Measurements from ENCODE around the gene CROCC2.

The CROCC2 gene

GRCh38 chr2:240956171-240956934 lies 50.2 kb downstream of the CROCC2 start:
- no peak for DNase-seq (ENCODE audit: low read depth, low spot score)
- CTCF ChIA-PET, result no interaction called here
- TF ChIP-seq, protein P1, sequence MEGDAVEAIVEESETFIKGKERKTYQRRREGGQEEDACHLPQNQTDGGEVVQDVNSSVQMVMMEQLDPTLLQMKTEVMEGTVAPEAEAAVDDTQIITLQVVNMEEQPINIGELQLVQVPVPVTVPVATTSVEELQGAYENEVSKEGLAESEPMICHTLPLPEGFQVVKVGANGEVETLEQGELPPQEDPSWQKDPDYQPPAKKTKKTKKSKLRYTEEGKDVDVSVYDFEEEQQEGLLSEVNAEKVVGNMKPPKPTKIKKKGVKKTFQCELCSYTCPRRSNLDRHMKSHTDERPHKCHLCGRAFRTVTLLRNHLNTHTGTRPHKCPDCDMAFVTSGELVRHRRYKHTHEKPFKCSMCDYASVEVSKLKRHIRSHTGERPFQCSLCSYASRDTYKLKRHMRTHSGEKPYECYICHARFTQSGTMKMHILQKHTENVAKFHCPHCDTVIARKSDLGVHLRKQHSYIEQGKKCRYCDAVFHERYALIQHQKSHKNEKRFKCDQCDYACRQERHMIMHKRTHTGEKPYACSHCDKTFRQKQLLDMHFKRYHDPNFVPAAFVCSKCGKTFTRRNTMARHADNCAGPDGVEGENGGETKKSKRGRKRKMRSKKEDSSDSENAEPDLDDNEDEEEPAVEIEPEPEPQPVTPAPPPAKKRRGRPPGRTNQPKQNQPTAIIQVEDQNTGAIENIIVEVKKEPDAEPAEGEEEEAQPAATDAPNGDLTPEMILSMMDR (IDR thresholded peaks at IDR 0.05; ENCODE audit: insufficient read depth, low read length, missing control alignments), result no peak
- H3K4me3 ChIP-seq (ENCODE audit: low read depth, low read length), result no peak overlapping the region
- POLR2A ChIA-PET, result no interaction called here

- H3K4me3 ChIP-seq (ENCODE audit: low read depth, low read length), result no peak overlapping the region
- ChIA-PET CTCF (no interaction called here), POLR2A (no interaction called here)
- TF ChIP-seq, protein P1 (IDR thresholded peaks at IDR 0.05; ENCODE audit: insufficient read depth, low read length, missing control alignments), result no peak
- no peak for DNase-seq (ENCODE audit: low read depth, low spot score)
Measured at GRCh38 chr2:240956935-240957655, 51.0 kb downstream of the CROCC2 start.

DNA sequence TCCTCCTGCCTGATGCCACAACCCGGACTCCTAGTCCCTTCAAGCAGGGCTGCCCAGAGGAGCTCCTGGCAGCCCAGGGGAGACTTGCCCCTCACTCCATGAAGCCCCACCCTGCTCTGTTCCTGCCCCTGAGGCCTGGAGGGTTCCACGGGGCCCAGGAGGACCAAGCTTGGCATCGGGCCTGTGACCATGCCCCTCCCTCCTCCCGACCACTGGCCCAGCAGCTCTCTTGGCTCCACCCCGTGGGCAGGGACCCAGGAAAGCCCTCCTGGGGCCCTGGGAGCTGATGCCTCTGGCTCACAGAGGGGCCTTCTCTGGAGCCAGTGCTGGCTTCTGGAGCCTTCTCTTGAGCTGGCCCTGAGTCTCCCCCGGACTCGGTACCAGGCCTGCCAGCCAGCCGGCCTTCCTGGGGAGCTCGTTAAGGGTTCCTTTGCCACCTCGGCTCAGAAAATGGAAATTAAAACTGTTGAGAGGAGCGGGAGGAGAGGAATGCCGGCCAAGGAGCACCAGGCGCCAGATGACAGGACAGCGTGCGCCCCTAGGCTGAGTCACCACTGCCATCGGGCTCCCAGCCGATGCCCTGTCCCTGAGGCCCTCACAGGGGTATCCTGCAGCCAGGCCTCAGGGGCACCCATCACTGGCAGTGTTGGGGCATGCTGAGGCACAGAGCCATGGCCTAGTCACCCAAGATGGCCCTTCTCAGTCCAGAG lies 51.7 kb downstream of the CROCC2 start:
- POLR2A ChIA-PET, result no interaction called here
- DNase-seq (ENCODE audit: low read depth, low spot score), result no peak

DNA sequence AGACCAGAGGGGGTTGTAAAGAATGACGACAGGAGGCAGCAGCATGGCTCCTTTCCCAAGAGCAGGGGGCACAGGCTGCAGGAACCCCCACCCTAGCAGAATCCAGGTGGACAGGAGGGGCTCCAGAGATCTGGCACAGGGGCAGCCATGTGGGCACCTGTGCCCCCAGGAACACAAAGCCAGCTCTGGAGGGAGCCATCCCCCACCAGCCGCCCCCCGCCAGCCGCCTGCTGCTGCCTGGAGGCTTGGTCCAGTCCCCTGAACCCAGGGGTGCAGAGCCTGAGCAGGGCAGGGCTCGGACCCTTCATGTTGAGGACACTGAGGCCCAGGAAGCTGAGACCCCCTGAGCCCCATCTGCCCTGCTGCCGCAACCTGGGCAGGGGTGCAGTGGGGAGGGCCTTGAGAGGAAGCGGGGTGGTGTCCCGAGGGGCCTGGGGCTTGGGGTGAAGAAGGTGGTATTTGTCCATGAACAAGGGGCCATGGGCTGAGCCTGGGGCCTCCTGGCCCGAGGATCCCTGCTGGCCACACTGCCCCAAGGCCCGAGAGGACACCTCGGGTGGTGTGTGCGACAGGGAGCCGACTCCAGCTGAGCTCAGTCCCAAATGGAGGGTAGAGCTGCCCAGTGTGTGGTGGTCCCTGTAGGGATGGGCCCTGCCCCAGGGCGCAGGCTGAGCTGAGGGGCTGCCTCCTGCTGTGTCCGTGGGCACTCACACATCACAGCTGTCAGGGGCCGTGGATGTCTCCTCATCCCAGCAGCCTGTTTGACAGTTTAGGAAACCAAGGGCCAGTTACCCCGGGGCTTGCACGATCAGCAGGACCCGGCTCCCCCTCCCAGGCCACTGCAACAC lies 52.5 kb downstream of the CROCC2 start:
- no peak for DNase-seq (ENCODE audit: low read depth, low spot score)
- no peak overlapping the region for H3K4me3 ChIP-seq (ENCODE audit: low read depth, low read length)
- ChIA-PET POLR2A (no interaction called here), CTCF (no interaction called here)
- TF ChIP-seq, protein P1 (IDR thresholded peaks at IDR 0.05; ENCODE audit: insufficient read depth, low read length, missing control alignments), result no peak

More for the DNA sequence above, 51.7 kb downstream of the CROCC2 start:
- H3K4me3 ChIP-seq (ENCODE audit: low read depth, low read length), result no peak overlapping the region
- CTCF ChIA-PET, result no interaction called here
- TF ChIP-seq, protein P1 (IDR thresholded peaks at IDR 0.05; ENCODE audit: insufficient read depth, low read length, missing control alignments), result no peak

DNA sequence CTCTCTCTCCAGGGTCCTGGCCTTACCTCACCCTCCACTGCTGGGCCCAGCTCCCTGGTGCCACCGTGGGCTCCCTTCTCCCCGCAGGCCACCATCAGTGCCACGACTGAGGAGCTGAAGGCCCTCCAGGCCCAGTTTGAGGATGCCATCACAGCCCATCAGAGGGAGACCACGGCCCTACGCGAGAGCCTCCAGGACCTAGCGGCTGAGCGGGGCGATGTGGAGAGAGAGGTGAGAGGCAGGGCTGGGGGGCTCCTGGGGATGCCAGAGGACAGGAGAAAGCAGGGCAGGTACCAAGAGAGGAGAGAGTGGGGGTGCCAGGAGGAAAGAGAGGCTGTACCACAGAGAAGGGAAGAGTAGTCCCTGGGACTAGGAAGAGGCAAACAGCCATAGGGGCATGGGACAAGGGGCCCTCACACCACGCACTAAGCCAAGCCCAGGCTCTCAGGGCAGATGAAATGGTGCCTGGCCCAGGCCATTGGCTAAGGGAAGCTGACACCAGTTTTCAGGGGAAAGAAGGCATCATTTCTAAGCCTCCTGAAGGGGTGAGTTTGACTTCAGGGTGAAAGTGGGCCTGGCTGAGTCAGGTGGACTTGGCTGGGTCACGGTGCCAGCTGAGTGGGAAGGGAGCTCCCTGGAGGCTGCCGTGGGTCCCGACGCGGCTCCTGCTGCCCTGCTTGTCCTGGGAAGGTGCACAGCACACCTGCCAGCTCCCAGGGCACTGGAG lies 53.2 kb downstream of the CROCC2 start:
- ChIA-PET CTCF (interaction anchor here (1.1 kb wide), 1 partner anchor 8 kb away, joined by 3 read pairs; no protein-coding TSS in a partner anchor), POLR2A (no interaction called here)
- no peak overlapping the region for H3K4me3 ChIP-seq (ENCODE audit: low read depth, low read length)
- TF ChIP-seq, protein P1 (IDR thresholded peaks at IDR 0.05; ENCODE audit: insufficient read depth, low read length, missing control alignments), result no peak
- no peak for DNase-seq (ENCODE audit: low read depth, low spot score)
